Measurements from ENCODE around the gene TMEM130.

The TMEM130 gene

GRCh38 chr7:98831641-98832221 is 38.1 kb downstream of the TMEM130 start:
- no peak overlapping the region for H3K27ac ChIP-seq
- TF ChIP-seq ZFX (IDR thresholded peaks at IDR 0.05) (no peak), CTCF (conservative IDR thresholded peaks at IDR 0.05) (peak; percentile 84)

- no peak for TF ChIP-seq ZFX (IDR thresholded peaks at IDR 0.05)
- TF ChIP-seq CTCF (conservative IDR thresholded peaks at IDR 0.05), result no peak
- H3K27ac ChIP-seq, result no peak overlapping the region
These were observed 38.8 kb downstream of the TMEM130 start for GRCh38 chr7:98830972-98831548.

GRCh38 chr7:98828368-98828767 is 41.4 kb downstream of the TMEM130 start:
- no peak for TF ChIP-seq ZFX (IDR thresholded peaks at IDR 0.05)
- TF ChIP-seq CTCF (conservative IDR thresholded peaks at IDR 0.05), result no peak

GRCh38 chr7:98827258-98827657 is 42.6 kb downstream of the TMEM130 start:
- no peak for TF ChIP-seq CTCF (conservative IDR thresholded peaks at IDR 0.05)
- no peak for TF ChIP-seq ZFX (IDR thresholded peaks at IDR 0.05)
- H3K27ac ChIP-seq, result no peak overlapping the region

More at GRCh38 chr7:98828368-98828767, 41.4 kb downstream of the TMEM130 start:
- H3K27ac ChIP-seq, result no peak overlapping the region

- no peak for TF ChIP-seq CTCF (conservative IDR thresholded peaks at IDR 0.05)
- no peak for TF ChIP-seq ZFX (IDR thresholded peaks at IDR 0.05)
These were observed 43.0 kb downstream of the TMEM130 start for GRCh38 chr7:98826811-98827231.

GRCh38 chr7:98826387-98826786 is 43.4 kb downstream of the TMEM130 start:
- TF ChIP-seq ZFX (IDR thresholded peaks at IDR 0.05) (no peak), CTCF (conservative IDR thresholded peaks at IDR 0.05) (no peak)
- H3K27ac ChIP-seq, result no peak overlapping the region

More at GRCh38 chr7:98826811-98827231, 43.0 kb downstream of the TMEM130 start:
- H3K27ac ChIP-seq, result no peak overlapping the region

- TF ChIP-seq ZFX (IDR thresholded peaks at IDR 0.05) (no peak), CTCF (conservative IDR thresholded peaks at IDR 0.05) (no peak)
- H3K27ac ChIP-seq, result no peak overlapping the region
These were observed 46.6 kb downstream of the TMEM130 start for GRCh38 chr7:98823226-98823625.

All from C4-2B (cell line).